GM21526 (cell line): ENCODE data around the gene CDK17.

Source experiments
- ATAC-seq: cut with Tn5 transposase; IDR thresholded peaks from one replicate; pipeline ENCODE4 v1.9.1; 2021; ENCODE audit warnings: moderate library complexity; ENCODE audit not compliant: unreplicated experiment, low FRiP score

The CDK17 gene

GRCh38 chr12:96285158-96285557, 115.1 kb downstream of the CDK17 start:
- ATAC-seq, result no peak

DNA sequence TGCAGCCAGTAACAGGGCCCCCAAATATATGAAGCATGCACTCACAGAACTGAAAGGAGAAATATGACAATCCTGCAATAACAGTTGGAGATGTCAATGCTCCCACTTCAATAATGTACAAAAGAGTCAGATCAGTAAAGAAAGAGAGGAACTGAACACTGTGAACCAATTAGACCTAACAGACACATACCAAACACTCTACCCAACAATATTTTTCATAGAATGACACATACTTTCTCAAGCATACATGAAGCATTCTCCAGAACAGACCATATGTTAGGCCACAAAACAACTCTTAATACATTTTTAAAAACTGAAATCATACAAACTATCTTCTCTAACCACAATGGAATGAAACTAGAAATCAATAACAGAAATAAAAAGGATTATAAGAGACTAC, 125.9 kb downstream of the CDK17 start:
- no peak for ATAC-seq

DNA sequence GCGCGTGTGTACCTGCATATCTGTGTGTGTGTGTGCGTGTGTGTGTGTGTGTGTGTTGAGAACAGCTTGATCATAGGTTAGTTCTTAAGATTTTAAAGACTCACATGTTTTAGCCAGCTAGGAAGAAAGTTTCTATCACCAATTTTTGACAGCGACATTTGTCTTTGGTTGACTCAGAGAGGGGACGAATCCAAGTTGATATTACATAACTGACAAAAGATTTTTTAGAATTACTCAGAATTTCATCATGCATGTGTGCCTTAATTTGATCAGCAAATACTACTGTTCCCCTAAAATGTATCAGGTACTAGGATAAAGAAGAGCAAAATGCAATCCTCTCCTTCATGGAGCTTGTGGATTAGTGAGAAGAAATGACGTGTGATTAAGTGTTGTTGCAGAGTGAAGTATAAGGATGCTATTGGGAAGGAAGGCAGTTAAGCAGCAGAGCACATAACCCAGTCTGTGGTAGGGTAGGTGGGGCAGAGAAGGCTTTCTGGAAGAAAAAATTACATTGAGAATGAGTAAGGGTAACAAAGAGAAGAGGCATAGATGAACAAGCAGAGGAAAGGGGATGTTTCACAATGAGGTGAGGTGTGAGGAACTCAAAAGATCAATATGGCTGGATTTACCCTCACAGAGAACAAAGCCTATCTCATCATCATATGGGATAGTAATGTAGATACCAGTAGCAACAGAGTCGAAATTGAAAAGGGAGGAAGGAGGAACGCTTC, 128.6 kb downstream of the CDK17 start:
- no peak for ATAC-seq

- ATAC-seq, result no peak
Measured at GRCh38 chr12:96266238-96266637, 134.0 kb downstream of the CDK17 start.

- ATAC-seq, result no peak
Measured at GRCh38 chr12:96265836-96266235, 134.4 kb downstream of the CDK17 start.

- no peak for ATAC-seq
Measured at GRCh38 chr12:96265400-96265799, 134.8 kb downstream of the CDK17 start.

- ATAC-seq, result no peak
Measured at GRCh38 chr12:96263449-96263902, 136.8 kb downstream of the CDK17 start.

DNA sequence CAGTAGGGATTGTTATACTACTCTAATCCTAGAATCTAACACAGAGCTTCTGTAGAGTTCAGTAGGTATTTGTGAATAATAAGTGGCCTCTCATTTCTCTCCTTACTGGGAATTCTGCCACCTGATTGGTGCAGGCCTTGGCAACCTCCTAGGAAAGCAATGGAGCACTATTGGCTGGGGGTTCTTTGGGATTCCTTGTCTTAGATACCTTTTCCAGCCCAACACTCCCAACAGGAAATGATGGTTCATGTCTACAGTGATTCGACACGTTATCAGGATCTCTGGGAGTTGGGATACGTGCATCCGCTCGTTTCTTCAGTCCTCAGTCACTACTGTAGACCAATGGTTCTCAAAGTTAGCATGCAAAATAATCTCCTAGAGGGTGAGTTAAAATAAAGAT, 138.7 kb downstream of the CDK17 start:
- ATAC-seq, result no peak

DNA sequence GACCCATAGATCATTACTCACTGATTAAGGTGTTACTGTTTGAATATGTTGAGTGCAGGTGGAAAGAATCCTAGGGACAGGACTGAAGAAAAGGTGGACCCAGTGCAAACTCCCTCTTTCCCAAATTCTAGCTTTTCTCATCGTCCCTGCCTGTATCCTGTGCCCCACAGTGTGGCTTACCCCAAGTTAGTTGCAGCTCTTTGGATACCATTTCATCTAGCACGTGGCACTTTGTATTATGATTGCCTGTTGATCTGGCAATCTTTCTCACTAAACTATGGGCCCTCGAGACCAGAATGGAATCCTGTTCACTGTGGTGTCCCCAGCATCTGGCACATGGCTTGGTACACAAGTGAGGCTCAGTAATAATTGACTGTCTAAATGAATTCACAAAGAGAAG, 139.6 kb downstream of the CDK17 start:
- ATAC-seq, result no peak

- no peak for ATAC-seq
Measured at GRCh38 chr12:96260231-96260630, 140.0 kb downstream of the CDK17 start.

DNA sequence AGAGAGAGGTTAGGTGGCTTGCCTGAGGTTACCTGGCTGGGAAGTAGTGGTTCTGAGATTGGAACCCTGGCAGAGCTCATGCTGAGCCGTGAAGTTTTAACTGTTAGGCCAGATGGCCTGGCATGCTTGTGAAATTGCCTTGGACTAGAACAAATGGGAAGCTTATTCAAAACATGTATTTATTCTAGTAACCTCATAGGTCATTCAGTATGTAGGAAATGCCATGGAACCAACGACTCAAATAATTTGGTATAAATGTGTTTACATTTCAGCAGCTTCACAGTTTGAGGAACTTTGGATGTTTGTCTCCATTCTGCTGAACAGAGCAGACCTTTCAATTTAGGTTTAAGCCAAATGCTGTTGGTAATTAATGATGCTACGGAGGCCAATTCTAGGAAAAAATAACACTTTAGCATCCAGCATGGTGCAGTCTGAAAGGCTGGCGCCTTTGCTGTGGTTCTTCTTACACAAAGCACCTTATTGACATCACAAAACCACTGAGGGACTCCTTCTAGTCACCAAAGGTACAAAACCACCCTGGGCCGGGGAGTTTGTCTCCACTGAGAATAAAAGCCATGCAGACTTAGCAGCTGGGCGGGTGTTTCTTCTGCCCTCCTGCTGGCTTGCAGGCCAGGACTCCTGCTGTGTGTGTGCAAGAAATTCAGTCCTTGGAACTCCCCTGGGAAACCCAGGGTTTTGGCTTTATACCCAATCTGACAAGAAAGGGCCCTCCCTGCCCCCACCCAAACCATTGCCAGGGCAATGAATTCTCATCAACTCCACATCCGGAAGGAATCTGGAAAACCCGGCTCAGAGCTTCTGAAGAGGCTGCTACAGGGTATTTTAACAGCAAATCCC, 141.9 kb downstream of the CDK17 start:
- ATAC-seq, result no peak

GRCh38 chr12:96257550-96258103, 142.6 kb downstream of the CDK17 start:
- ATAC-seq, result no peak

GRCh38 chr12:96256672-96257361, 143.4 kb downstream of the CDK17 start:
- ATAC-seq, result no peak

- no peak for ATAC-seq
Measured at GRCh38 chr12:96255077-96255476, 145.2 kb downstream of the CDK17 start.

DNA sequence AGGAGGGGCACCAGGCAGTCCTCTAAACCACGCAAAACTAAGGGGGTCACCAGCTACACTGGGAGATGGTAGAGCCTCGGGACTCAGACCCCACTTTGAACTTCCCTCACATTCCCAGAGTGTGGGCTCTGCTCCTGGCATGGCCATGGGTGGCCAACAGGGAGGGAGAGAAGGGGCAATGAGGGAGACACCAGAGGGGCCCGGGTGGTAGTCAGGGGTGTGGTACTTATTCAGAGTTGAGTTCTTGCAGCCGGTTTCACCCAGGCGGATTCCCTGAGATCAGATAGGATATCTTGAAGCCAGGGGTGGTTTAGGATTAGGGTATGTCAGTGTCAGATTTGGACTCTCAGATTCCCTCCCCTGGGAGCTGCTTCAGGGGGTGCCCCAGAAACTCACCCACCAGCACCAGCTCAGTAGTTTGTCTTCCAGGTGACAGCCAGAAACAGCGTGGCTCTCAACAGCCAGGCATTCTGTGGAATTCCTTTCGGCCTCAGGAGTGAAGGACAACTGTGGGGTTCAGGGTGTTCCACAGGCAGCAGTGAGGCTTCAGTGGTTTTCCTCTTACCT, 150.0 kb downstream of the CDK17 start:
- ATAC-seq, result no peak

DNA sequence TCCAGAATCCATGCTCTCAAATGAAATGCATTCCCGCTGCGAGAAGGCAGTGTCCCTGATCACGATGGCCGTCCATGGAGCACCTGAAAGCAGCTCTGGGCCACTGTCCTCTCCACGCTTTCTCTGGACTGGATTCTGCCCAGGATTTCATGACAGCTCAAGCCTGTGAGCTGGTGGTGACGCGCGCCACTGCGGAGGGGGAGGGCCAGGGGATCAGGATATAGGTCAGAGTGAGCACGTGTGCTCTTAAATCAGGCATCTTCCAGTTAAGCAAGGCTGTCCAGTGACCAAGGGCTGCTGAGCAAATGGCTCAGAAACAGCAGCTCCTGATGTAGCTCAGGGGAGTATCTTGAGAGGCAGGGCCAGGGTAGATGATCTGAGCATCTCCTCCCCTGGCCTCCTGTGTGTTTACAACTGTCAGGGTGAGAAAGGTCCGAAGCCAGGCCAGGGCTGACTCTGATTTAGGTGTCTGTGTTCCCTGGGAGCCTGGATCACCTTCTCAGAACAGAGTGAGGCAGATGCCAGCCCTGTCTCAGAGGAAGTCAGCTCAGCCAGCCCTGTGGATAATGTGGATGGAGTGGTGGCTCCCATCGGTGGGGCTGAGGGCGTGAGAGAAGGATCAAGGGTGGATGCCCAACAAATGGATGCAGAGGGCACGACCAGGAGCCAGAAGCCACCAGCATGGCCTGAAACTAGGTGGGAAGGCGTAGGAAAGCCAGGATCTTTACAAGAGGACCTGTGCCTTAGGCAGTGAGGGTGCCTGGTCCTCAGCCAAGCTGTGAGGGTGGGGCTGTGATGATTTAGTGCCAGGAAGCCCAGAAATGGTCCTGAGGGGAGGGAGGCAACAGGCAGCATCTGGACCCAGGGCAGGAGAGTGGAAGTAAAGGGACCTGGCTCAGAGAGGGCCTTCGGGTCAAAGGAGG, 150.8 kb downstream of the CDK17 start:
- ATAC-seq, result no peak

DNA sequence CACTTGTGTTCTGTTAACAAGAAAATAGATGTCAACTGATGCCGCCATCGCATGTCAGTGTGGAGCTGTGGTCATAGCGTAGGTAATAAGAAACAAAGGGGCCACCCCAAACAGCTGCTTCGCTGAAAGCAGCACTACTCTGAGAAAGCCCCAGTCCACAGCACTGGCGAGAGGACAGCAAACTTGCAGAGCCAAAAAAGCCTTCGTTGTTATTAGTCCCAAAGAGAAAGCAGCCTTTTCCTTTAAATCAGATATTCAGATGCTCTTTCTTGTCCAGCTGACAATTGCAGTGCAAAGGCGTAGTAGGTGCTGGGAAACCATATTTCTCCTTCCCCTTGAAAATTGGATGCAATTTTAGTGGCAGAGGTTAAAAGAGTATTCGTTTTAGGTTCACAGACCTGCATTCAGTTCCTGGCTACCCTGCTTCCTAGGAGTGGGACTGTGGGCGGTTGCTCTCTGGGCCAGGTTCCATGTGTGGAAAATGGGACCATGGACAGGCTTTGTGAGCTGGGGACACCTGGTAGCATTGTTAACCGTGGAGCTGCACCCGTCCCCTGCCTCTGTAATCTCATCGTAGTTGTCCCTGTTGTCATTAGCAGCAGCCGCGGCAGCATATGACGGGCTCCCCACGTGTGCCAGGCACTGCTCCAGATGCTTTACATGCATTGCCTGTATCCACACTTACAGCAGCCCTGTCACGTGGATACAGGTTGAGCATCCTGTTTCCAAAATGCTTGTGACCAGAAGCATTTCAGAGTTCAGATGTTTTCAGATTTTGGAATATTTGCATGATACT, 151.9 kb downstream of the CDK17 start:
- ATAC-seq, result no peak

GRCh38 chr12:96247563-96247962, 152.7 kb downstream of the CDK17 start:
- no peak for ATAC-seq
